WI38 (cell line): ENCODE data around the gene CLIC4.
"Not testable (repeated sequence)": the region's sequence is repeated elsewhere in the genome, so short reads cannot be mapped to it uniquely, and the experiment has no call there.

ENCODE experiments used
- H3K4me3 ChIP-seq: 2 replicates; pipeline ENCODE4 v1.5.1; 2011; ENCODE audit warnings: low read depth, mild to moderate bottlenecking, control low read depth, low read length
- TF ChIP-seq, protein P1 (sequence below): IDR thresholded peaks from 2 replicates; pipeline ENCODE4 v1.5.1; 2012; ENCODE audit warnings: low read depth, mild to moderate bottlenecking, control low read depth, low read length

CLIC4 gene

DNA sequence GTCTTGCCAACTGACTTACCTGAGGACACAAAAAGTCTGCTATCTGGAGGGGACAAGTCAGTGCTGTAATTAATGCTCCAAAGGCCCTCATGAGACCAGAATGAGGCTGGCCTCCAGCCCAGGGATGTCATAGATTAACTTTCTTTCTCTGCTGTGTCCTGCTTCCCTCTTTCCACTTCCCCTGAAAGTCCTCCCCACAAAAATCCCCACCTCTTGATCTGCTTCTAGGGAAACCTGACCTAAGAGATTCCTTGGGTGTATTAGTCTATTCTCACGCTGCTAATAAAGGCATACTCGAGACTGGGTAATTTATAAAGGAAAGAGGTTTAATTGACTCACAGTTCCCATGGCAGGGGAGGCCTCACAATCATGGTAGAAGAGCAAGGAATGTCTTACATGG lies 145.6 kb downstream of the CLIC4 start:
- TF ChIP-seq, protein P1, sequence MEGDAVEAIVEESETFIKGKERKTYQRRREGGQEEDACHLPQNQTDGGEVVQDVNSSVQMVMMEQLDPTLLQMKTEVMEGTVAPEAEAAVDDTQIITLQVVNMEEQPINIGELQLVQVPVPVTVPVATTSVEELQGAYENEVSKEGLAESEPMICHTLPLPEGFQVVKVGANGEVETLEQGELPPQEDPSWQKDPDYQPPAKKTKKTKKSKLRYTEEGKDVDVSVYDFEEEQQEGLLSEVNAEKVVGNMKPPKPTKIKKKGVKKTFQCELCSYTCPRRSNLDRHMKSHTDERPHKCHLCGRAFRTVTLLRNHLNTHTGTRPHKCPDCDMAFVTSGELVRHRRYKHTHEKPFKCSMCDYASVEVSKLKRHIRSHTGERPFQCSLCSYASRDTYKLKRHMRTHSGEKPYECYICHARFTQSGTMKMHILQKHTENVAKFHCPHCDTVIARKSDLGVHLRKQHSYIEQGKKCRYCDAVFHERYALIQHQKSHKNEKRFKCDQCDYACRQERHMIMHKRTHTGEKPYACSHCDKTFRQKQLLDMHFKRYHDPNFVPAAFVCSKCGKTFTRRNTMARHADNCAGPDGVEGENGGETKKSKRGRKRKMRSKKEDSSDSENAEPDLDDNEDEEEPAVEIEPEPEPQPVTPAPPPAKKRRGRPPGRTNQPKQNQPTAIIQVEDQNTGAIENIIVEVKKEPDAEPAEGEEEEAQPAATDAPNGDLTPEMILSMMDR: no peak
- no peak overlapping the region for H3K4me3 ChIP-seq

DNA sequence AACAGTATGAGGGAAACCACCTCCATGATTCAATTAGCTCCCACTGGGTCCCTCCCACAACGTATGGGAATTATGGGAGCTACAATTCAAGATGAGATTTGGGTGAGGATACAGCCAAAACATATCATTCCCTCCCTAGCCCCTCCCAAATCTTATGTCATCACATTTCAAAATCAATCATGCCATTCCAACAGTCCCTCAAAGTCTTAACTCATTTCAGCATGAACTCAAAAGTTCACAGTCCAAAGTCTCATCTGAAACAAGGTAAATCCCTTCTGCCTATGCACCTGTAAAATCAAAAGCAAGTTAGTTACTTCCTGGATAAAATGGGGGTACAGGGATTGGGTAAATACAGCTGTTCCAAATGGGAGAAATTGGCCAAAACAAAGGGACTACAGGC lies 146.1 kb downstream of the CLIC4 start:
- H3K4me3 ChIP-seq: not testable (repeated sequence)

DNA sequence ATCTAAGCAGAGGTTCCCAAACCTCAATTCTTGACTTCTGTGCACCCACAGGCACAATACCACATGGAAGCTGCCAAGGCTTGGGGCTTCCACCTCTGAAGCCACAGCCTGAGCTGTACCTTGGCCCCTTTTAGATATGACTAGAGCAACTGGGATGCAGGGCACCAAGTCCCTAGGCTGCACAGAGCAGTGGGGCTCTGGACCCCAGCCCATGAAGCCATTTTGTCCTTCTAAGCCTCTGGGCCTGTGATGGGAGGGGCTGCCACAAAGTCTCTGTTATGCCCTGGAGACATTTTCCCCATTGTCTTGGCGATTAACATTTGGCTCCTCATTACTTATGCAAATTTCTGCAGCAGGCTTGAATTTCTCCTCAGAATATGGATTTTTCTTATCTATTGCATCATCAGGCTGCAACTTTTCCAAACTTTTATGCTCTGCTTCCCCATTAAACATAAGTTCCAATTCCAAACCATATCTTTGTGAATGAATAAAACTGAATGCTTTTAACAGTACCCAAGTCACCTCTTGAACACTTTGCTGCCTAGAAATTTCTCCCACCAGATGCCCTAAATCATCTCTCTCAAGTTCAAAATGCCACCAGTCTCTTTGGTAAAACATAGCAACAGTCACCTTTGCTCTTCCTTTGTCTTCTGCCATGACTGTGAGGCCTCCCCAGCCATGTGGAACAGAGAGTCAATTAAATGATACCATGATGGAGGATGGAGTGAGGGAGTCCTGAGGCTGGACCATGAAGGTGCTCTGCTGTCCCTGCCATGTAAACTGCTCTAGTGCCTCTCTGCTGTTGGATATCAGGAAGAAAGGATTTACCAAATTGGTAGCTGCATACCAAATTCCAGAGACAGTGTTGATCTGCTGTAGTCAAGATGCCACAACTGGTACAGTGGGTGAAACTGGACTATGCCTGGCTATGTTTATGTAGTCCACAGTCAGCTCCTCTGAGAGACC lies 147.2 kb downstream of the CLIC4 start:
- TF ChIP-seq, protein P1: no peak
- H3K4me3 ChIP-seq: no peak overlapping the region

DNA sequence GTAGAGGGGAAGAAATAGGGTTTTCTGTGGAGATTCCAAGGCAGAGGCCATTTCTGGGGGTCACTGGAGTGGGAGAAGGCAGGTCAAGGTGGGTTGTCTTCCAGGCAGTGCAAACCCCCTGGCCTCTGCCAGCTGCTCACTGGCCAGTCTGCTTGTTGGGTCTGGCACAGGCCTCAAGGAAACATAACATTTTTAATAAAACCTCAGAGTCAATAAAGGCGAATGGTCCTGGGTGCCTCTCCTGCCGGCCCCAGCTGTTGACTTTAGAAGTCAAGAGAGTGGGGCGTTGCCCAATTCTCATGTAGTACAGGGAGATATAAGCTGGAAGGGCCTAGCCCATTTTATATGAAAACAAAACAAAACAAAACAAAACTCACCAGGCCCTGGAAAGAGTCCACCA lies 148.2 kb downstream of the CLIC4 start:
- TF ChIP-seq, protein P1: no peak
- H3K4me3 ChIP-seq: no peak overlapping the region
